Mammary microvascular endothelial cell (primary cell): ENCODE measurements around the gene MRGPRE. TPM values are rescaled to one million over a fixed set of nuclear protein-coding genes. Genes with fewer than 3 reads are reported as not detected.

Experiments used
- total RNA-seq: library from RNA; depleted of rRNA; stranded (reverse); fragments of >200 nt; gene quantifications from 2 replicates; pipeline ENCODE4 v1.2.3, GENCODE V29; 2015

MRGPRE gene
- total RNA-seq = not detected in 2 replicates

GRCh38 chr11:3231851-3232744 lies at the start of gene MRGPRE:
TSS of gene MRGPRE (minus strand) at chr11:3232417. CDS start at chr11:3228799, 3,618 bp downstream.

GRCh38 chr11:3218483-3219280 lies 13.5 kb downstream of the MRGPRE start, which contains the start of gene MRGPRG:
TSS of gene MRGPRG (minus strand) at chr11:3218813. CDS start at chr11:3218813, 0 bp downstream.

Other genes starting within 250 kb of the MRGPRE start
- gene NAP1L4, start 240.1 kb downstream of the MRGPRE start, total RNA-seq = 98.7 and 101 TPM in 2 replicates
- 40.9 and 44.1 TPM in 2 replicates for gene CARS1, start 175.0 kb downstream of the MRGPRE start, total RNA-seq
- gene OSBPL5, start 67.1 kb downstream of the MRGPRE start, total RNA-seq = 23.2 and 31.0 TPM in 2 replicates
- gene MRGPRG, start 13.6 kb downstream of the MRGPRE start, total RNA-seq = not detected in 2 replicates
- gene ZNF195, start 146.7 kb upstream of the MRGPRE start, total RNA-seq = 10.1 and 14.7 TPM in 2 replicates